ENCODE measurements around the gene PMVK. TPM values are rescaled to one million over a fixed set of nuclear protein-coding genes. Genes with fewer than 3 reads are reported as not detected.

PMVK gene
- total and polyA plus RNA-seq, 10 of the 15 experiments (the other 5 are each of a cell fraction or from before 2014, with no cell fraction given) = 6.0 to 121 (median 49.4) TPM

GRCh38 chr1:154955718-154956543 lies 19.4 kb upstream of the PMVK start, which contains the start of gene PBXIP1:
TSS of gene PBXIP1 (minus strand) at chr1:154956099. CDS start at chr1:154953721, 2,378 bp downstream.
- no TSS peak for BruUV-seq (replicated peaks)
- H3K9ac ChIP-seq (ENCODE audit: control insufficient read depth, insufficient read depth, low read length) = peak within 1 kb of the TSS; percentile 69
- RAD21 ChIA-PET (ENCODE audit: unreplicated experiment) = interaction anchor here (0.6 to 2.6 kb wide), 18 partner anchors 14 to 1009 kb away, joined by 3 to 16 read pairs (median 4); partner anchors contain the start of genes ADAM15, DENND4B, FLAD1 and KCNN3
- POLR2A ChIA-PET = interaction anchor here (0.6 to 12.3 kb wide), 14 partner anchors 11 to 683 kb away, joined by 3 to 140 read pairs (median 5); partner anchors contain the start of genes CKS1B, FLAD1, KCNN3 and PMVK
- no peaks in the 10 kb centered on the region for H4K20me1 ChIP-seq (ENCODE audit: control insufficient read depth, insufficient read depth)
- FAIRE-seq (peak; percentile 93), ATAC-seq (peak; percentile 82), DNase-seq (ENCODE audit: low read depth, low spot score) (peak; percentile 92)
- intact Hi-C loops (cut with micrococcal nuclease; ENCODE audit: unreplicated experiment) = no loop called here
- peak within 1 kb of the TSS; percentile 81 for H3K4me3 ChIP-seq
- WGBS (ENCODE audit: insufficient coverage, insufficient replicate concordance, low lambda C conversion rate, missing lambda C conversion rate) = 3% methylated on average over 18 of the region's 18 CpGs
- no peaks in the 10 kb centered on the region for H3K9me3 ChIP-seq (replicated peaks; ENCODE audit: control insufficient read depth, insufficient read depth, low read length)
- no peaks in the 10 kb centered on the region for H3K27me3 ChIP-seq (replicated peaks in 1 of 2; ENCODE audit: control insufficient read depth in 2 of 2, insufficient read depth in 2 of 2, low read length in 1 of 2)
- H3K4me1 ChIP-seq (ENCODE audit: control insufficient read depth, insufficient read depth, low read length) = peaks cover 39% of the 10 kb centered on the region
- H3K4me2 ChIP-seq (ENCODE audit: control insufficient read depth, insufficient read depth) = peak within 1 kb of the TSS; percentile 93
- SMC1A ChIA-PET (ENCODE audit: uncharacterized antibody, unreplicated experiment) = interaction anchor here (0.5 to 2.5 kb wide), 18 partner anchors 15 to 396 kb away, joined by 3 to 21 read pairs (median 4); partner anchors contain the start of genes FLAD1, PMVK and SHC1
- H3K27ac ChIP-seq (ENCODE audit: control insufficient read depth, insufficient read depth) = peak within 1 kb of the TSS; percentile 72
- CTCF ChIA-PET = interaction anchor here (0.6 to 3.0 kb wide), 19 partner anchors 10 to 397 kb away, joined by 3 to 17 read pairs (median 5); partner anchors contain the start of genes ADAM15, FLAD1, KRTCAP2 and LENEP
- in situ Hi-C loops (cut with MboI) = no loop called here
- peaks cover 19% of the 10 kb centered on the region for H3K79me2 ChIP-seq (ENCODE audit: control insufficient read depth, insufficient read depth, low read length)
- H3K36me3 ChIP-seq (ENCODE audit: control insufficient read depth in 2 of 2, insufficient read depth in 2 of 2, low read length in 1 of 2) = peaks cover 3 to 5% of the 10 kb centered on the region in 2 experiments; a peak in 2 of 4 replicates
- peak within 1 kb of the TSS; percentile 73 for H2AFZ ChIP-seq (ENCODE audit: control insufficient read depth, low read depth, low read length)
- peak; percentile 65; the same call in 1 of the 2 replicates for TF ChIP-seq CHD2 (IDR thresholded peaks at IDR 0.05; ENCODE audit: borderline replicate concordance, low read depth, low read length)
- TF ChIP-seq STAT1 (conservative IDR thresholded peaks at IDR 0.05) = no peak
- TF ChIP-seq FOS (IDR thresholded peaks at IDR 0.05; ENCODE audit: borderline replicate concordance, extremely low read depth, insufficient read length) = peak; percentile 35
- no peak for TF ChIP-seq CHD4 (IDR thresholded peaks at IDR 0.05)
- TF ChIP-seq TARDBP (IDR thresholded peaks at IDR 0.05; ENCODE audit: borderline replicate concordance) = no peak
- TF ChIP-seq SMAD5 (IDR thresholded peaks at IDR 0.05; ENCODE audit: low read depth) = peak; percentile 27; the same call in 1 of the 2 replicates
- TF ChIP-seq POLR2A (IDR thresholded peaks at IDR 0.05; ENCODE audit: low read depth, low read length) = peak; percentile 68
- no peak for TF ChIP-seq RBBP5 (conservative IDR thresholded peaks at IDR 0.05)
- TF ChIP-seq USF2 (IDR thresholded peaks at IDR 0.05; ENCODE audit: borderline replicate concordance, low read depth, low read length) = peak; percentile 55
- 0 out of 2 replicates have a peak, but pooled peaks have one; percentile 16 for TF ChIP-seq TCF12 (IDR thresholded peaks at IDR 0.05; ENCODE audit: low read depth, low read length)
- TF ChIP-seq USF1 (IDR thresholded peaks at IDR 0.05; ENCODE audit: borderline replicate concordance, extremely low read length, insufficient read depth, low read depth, low read length) = peak; percentile 39
- peak; percentile 8; the same call in 1 of the 2 replicates for TF ChIP-seq NFYA (IDR thresholded peaks at IDR 0.05; ENCODE audit: borderline replicate concordance, low read depth, low read length)
- peak; percentile 25; the same call in 1 of the 2 replicates for TF ChIP-seq RAD21 (IDR thresholded peaks at IDR 0.05; ENCODE audit: insufficient read depth, low read depth, low read length)
- TF ChIP-seq DPF2 (IDR thresholded peaks at IDR 0.05) = no peak
- TF ChIP-seq SP1 (IDR thresholded peaks at IDR 0.05; ENCODE audit: low read depth, low read length) = peak; percentile 70
- TF ChIP-seq TCF7 (IDR thresholded peaks at IDR 0.05; ENCODE audit: borderline replicate concordance) = no peak
- 0 out of 2 replicates have a peak, but pooled peaks have one; percentile 2 for TF ChIP-seq ELK1 (IDR thresholded peaks at IDR 0.05; ENCODE audit: low read depth, low read length)
- 0 out of 2 replicates have a peak, but pooled peaks have one; percentile 19 for TF ChIP-seq SPI1 (IDR thresholded peaks at IDR 0.05; ENCODE audit: borderline replicate concordance, insufficient read depth, low read depth, low read length)
- TF ChIP-seq KDM1A (IDR thresholded peaks at IDR 0.05; ENCODE audit: borderline replicate concordance) = no peak
